Activated CD8-positive, alpha-beta memory T cell treated with anti-CD3 and anti-CD28 coated beads, Interleukin-2, amount 50 U/mL, for 24 hours (primary cell): Measurements from ENCODE around the gene VSTM4.

Experiments used
- DNase-seq: peaks from one replicate; pipeline ENCODE4 v3.0.0-alpha.2; 2020; ENCODE audit errors: extremely low read depth

Gene VSTM4

DNA sequence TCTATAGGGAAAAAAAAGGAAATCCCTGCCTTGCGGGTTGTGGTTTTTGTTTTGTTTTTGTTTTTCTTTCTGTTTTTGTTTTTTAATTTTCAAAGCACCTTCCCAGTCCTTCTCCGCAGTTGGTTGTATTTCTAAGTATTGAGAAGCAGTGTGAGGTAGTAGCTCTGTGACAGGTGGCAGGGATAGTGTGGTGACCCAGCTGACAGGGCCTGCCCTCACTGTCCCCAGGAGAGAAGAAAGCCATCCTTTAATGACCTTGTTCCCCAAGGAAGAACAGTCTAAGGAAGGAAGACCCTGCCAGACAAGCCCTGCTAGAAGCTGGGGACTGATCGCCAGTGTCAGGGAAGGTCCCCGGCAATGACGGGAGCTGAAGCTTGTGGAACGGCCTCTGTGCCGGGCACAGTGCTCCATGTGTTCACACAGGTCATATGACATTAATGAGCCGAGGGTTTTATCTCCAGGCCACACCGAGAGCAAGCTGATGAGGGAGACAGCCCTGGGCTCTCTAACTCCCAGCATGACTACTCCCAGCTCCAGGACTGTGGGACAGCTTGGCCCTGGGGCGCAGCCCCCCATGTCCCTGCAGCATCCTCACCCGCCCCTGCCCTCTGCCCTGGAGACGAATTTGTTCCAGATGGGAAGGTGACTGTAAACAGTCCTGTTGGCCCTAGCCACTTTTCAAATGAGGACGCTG, 106.7 kb downstream of the VSTM4 start:
- DNase-seq: no peak

DNA sequence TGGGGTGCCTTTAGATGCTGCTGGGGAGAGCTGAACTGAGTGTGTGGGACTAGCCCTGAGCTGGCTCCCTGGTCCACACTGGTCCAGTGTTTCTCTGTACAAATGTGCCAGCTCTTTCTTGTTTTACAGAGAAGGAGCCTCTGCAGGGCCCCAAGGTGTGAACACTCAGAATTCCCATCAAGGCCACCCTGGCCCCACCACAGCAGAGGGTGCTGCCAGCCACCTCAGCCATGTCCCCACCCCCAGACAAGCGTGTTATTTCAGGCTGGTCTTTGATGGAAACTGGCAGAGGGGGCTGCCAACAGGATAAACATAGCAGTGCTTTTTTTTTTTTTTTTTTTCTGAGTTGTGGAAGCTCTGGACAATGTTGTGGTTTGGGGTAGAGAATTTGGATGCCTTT, 107.2 kb downstream of the VSTM4 start:
- DNase-seq: no peak

DNA sequence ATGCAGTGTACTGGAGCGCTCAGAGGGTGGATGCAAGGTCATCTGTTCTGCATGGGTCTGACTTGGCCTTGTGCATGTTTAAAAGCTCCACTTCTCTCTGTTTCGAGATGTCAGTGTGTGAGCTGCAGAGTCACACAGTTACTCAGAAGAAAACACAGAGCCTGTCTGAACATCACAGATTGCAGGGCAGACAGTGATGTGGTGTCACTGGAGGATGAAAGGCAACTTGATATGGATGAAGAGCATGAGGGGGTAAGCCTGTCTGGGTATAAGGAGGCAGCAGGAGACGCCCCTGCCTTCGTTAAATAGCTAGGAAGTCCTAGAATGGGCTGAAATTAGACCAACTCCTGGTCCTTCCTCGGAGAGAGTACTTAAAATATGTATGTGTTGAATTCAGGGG, 108.2 kb downstream of the VSTM4 start:
- DNase-seq: no peak

DNA sequence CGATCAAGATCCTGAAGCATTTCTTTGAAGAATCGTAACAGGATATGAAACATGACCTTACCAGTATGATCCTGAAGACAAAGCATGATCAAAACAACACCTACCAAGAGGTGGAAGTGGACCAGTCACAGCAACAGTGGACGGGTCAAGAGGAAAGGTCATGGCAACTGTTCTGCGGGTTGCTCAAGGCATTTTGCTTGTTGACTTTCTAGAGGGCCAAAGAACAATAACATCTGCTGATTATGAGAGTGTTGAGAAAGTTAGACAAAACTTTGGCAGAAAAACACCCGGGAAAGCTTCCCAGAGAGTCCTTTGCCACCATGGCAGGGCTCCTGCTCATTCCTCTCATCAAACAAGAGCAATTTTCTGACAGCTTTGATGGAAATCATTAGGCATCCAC, 110.1 kb downstream of the VSTM4 start:
- no peak for DNase-seq

DNA sequence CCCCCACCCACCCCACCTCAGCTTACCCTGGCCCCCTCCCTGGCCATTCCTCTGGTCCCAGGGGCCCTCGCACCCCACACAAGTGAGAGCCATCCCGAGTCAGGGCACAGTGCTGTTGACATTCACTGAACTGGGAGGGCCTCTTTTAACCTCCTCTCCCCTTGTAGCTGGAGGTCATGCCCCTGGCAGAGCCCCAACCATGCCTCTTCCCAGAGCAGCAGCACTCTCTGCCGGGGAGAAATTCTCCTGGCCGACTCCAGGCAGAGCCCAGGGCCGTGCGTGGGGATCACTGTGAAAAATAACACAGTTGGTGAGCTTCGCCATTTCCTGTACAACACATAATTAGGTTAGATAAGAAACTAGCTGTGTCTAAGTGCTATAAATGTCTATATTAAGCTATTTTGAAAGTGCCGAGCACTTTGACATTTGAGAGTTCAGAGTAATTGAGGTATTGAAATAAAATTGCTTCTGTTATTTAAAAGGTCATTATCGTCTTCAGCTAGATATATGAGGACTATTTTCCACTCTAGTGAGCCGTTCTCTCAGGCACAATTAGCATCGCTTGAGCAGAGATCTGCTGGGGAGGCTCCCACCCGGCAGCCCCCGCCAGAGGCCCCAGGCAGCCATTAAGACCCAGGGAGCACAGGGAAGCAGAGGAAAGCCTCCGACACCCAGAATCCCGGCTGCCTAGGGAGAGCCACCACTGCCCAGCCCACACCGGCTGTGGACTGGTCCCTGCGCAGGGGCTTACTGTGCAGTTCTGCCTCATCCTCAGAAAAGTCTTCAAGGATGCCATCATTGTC, 113.3 kb downstream of the VSTM4 start:
- no peak for DNase-seq

DNA sequence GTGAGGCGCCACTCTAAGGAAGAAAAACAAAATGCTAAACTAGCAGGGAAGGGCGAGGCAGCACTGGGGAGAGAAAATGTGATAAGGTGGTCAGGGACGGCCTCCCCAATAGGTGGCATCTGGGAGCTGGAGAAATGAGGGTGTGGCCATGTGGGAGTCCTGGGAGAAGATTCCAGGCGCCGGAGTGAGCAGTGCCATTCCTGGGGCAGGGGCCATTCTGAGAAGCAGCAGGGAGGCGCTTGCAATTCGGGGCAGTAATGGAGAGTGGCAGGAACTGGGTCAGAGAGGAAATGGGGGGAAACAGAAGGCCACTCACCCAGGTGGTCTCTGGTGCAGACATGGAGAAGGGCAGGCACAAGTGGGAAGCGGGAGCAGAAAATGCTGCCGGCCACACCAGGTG, 113.9 kb downstream of the VSTM4 start:
- DNase-seq: no peak

DNA sequence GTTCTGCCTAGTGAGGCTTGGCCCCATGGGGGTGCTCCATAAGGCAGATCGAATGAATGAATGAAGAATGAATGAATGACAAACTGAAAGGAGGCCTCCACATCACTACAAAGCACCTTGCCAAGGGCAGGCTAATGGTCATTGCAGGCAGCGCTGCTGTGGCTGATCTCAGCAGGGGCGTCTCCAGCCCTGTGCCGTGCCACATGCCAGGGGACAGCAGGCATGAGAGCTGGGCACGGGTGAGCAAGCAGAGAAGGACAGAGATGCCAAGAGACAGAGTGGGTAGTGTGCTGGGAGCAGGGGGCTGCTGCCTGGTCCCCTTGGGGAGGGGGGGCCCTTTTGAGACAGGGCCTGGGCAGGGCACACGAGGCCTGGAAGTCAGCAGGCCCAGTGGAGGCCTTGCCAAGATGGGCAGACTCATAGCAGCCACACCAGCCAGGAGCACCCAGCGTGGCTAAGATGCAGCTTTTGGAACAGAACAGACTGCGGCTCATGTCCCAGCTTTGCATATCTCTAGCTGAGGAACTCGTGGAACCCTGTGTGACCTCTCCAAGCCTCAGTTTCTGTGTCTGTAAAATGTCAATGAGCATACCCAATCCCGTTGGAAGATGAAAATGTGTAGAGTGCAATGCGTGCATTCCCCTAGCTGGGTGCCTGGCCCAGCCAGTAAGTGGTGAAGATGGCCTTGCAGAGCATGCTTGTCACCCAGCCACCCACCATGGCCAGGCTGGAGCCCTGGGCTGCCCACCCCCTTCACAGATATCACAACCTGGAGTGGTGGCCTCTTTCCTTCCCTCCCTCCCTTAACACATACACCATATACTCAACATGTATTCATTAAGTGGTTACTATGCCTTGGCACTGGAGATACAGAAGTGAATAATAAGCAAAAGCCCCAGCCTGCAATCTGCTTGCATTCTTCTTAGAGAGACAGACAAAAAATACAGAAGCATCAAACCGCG, 114.6 kb downstream of the VSTM4 start:
- no peak for DNase-seq

DNA sequence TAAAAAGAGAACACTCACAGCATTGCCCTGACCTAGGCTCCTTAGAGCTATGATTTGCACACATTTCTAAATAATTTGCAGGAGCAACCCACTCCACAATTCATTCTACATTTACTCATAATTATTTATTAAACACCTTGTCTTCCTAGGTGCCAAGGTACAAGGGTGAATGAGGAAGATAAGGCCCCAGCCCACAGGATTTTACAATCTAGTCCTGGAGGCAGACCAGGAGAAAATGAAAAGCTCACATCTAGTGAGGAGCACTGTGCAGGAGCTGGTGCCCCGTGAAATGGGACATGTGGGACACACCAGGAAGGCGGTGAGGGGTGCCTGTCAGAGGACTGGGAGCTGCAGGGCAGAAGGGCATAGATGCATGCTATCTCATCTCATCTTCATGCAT, 116.0 kb downstream of the VSTM4 start:
- DNase-seq: no peak

DNA sequence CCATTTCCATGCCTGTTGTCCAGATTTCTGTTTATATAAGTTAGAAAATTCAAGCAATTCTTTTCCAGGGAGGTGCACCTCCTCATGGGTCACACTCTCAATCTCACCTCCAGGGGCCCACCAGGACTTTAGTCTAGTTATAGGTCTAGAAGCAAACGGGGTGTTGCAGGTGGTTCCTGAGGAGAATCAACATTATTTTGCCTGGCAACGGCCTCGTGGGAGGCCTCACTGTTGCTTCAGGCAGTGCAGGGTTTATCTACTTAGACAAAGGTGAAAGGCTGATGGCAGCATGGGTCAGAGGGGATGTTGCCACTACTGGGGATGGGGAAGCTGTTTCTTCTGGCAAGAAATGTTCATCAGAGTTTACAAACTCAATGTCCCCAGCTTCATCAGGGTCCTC, 119.0 kb downstream of the VSTM4 start:
- DNase-seq: no peak

DNA sequence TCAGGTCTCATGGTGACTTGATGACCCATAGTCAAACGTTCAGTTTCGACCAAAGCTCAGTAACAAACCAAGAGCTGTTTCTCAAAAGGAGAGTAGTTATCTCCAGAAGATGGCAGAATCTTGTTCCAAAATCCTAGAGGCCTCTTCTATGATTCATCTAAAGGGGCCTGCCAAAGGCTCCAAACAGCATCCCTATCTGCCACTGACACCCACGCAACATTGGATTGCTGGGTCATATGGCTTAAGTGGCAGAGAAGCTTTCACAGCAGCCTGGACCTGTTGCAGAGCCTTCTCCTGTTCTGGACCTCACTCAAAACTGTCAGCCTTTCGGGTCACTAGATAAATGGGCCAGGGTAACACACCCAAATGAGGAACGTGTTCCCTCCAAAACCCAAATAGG, 121.7 kb downstream of the VSTM4 start:
- no peak for DNase-seq

DNA sequence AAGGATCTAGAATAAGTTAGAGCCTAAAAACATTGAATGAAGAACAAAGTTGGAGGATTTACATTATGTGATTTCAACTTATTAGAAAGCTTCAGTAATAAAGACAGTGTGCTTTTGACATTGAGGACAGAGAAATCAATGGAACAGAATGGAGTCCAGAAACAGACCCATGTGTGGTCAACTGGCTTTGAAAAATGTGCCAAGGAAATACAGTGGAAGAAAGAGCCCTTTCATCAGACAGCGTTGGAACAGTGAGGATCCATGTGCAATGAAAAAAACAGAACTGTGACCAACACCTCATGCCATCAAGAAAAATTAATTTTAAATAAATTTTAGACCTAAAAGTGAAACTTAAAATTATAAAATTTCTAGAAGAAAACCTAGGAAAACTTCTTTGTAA, 125.1 kb downstream of the VSTM4 start:
- no peak for DNase-seq

DNA sequence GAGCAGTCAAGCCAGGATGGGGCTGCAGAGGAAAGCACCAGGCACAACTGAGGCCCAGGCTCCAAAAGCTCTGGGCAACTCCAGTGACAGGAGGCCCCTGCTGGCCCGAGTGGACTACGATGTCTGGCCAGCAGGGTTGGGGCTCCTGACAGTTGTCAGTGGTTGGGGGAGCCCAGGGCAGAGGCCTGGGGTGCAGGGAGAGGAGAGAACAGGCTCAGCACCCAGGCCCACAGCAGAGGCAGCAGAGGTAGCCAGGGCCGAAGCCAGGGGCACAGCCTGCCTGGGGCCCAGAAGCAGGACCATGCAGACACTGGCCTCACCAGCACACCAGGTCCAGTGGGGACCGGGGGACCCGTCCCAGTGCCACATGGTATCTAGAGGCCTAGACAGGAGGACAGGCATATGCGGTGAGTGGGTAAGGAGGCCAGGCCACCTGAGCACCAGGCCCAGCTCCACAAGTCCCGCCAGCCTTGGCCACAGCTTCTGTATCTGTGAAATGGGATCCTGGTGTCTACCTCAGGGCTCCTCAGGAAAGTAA, 129.6 kb downstream of the VSTM4 start:
- DNase-seq: no peak

DNA sequence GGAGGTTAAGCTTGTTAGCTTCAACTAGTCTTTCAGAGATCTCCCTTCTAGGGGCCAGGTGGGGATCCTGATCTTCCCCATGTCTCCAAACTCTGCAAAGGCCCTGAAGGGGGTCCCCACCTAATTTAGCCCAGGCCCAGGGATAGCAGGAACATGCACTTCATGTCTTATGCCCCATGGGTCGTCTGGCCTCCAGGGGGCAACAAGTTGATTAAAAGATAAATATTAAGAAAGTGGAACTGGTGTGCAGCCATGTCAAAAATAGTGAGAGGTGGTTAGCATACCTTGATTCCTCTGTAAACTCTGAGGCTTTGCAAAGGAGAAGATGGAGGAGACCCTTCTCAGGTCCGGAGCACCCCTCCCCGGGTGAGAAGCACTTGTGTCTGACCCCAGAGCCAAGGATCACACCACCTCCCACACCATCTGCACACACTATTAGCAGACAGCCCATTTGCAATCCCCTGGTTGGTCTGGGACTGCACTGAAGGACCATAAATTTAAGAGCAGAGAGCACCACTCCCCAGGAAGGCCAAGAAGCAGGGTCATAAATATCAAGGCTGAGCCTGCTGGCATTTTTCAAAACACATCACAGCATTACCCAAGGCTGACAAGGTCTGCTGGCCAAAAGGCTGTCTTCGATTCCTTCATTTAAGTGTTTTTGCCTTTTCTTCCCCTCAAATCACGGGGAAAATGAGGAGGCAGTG, 131.5 kb downstream of the VSTM4 start:
- DNase-seq: no peak

DNA sequence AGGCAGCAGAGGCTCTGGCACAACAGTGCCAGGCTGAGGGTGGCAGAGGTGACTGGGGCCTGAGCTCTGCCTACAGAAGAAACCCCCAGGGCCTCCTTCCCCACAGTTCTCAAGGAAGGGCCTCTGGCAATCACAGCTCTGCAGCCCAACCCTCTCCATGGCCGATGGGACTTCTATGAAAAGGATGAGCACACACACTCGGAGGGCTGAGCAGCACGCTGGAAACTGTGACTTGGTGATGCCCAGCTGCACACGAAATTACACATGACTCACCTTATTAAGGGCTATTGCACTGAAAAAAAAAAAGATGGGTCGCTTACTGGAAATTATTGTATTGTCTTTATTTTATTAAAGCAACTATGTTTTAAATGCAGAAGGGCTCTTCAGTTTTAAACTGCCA, 132.7 kb downstream of the VSTM4 start:
- no peak for DNase-seq

DNA sequence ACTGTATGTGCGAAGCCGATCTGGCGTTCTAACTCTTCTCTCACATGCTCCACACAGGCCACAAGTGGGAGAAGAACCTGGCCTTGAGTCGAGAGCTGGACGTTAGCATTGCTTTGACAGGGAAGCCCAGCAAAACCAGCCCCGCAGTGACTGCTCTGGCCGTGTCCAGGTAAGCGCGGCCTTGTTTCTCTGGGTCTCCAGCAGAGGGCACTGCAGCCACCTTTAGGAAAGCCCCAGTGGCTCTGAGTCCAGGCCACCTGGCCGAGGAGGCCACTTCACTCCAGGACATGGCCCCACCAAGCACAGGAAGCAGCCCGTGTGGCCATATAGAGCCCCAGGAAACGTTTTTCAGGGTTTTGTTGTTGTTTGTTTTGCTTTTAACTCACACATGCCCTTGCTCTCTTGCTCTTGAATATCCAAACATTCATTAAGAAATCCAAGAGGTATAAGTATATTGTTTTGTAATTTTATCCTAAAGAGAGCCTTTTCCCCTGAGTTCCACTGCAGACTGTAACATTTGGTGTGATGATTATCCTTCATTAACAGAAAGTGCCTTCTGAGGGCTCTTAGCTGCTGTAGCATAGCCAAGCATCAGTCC, 133.9 kb downstream of the VSTM4 start:
- DNase-seq: no peak

DNA sequence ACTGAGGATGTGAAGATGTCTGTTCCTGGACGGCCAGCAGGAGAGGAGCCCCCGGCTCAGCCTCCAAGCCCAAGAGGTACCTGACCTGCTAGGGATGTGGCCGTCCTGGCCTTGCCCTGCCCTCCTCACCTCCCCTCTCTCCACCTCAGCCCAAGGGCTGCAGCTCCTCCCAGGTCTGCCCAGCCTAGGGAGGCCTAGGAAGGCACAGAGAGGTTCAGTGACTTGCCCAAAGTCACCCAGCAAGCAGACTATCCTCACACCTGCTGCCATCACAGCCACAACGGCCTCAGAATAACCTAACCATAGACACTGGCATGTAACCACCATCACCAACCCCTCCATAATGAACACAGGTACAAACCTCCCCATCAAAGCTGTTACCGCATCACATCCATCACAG, 137.0 kb downstream of the VSTM4 start:
- DNase-seq: no peak

DNA sequence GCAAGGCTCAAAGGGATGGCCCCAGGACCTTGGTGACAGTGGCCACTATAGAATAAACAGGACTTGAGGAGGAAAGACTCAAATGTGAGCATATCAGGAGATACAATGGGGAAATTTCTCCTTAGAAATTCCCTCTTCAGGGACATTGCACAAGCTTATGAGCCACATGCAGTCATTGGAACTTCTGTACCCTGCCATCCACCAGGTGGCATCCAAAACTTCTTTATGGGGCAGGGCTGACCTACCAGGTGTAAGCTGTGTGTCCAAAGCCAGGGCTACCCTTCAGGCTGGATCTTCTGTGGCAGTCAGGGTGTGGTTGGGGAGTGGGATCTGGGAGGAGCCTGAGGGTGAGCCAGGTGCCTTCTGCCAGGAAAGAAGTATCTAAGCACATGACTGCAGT, 139.1 kb downstream of the VSTM4 start:
- no peak for DNase-seq

DNA sequence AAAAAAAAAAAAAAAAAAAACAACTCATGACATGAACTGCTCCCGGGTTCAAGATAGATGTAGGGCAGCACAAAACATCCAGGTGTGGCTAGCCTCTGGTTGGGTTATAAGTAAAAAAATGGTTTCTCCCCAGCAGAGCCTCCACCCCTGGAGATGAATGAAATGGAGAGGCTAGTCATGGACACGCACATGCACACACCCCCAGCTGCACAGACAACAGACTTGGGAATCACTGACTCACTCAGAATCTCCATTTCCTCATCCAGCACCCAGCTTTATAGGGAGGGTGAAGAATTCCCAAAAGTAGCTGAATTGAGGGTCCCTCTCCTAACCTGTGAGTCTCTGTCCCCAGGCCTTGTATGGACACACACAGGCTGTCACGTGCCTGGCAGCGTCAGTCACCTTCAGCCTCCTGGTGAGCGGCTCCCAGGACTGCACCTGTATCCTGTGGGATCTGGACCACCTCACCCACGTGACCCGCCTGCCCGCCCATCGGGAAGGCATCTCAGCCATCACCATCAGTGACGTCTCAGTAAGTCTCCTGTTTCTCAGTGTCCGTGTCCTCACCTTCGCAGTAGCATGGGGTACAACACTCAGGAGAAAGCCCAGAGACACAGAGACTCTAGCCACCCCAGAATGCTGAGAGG, 140.7 kb downstream of the VSTM4 start:
- no peak for DNase-seq

DNA sequence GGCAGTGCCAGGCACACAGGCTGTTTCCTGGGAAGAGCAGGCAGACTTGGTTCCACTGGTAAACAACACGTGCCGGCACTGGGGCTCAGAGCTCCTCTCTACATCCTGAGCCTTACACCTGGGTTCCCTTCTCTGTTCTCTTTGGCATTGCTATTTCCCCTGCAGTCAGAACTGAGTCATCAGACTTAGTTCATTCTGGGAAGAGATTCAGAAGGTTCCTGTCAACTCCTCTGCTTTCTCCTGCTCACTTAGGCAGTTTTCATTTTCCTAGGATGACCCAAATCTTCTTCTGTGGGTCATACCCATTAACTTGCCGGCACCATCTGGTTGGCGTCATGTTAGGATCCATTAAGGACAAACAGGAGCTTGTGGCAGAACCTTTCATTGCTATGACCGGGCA, 142.3 kb downstream of the VSTM4 start:
- DNase-seq: no peak

DNA sequence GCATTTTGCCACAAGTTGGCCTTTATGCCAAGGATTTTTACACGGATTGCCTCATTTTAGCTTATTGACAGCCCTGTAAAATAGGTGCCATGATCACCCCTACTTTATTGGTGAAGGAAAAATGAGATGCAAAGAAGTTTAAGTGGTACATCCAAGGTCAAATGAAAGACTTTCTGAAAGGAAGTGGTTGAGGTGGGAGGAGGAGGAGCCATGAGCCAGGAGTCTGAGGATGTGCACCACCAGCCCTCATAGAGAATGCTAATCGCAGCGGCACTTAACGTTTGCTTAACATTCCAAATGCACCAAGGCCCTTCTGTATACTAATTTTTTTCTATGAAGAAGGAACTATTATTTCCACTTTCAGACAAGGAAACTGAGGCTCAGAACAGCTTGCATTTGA, 144.7 kb downstream of the VSTM4 start:
- DNase-seq: no peak

DNA sequence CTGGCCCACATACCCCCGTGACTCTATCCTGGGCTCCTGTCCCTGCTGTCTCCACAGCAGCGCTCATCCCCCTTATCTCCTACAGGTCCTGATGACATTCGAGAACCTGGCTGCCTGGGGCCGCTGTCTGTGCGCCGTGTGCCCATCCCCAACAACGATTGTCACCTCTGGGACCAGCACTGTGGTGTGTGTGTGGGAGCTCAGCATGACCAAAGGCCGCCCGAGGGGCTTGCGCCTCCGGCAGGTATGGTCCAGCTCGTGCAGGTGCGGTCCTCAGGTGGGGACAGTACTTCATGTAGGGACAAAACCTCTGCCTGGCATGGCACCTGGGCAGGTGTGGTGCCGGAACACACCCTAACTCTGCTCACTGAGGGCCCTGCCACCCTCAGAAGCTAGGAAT, 145.3 kb downstream of the VSTM4 start:
- DNase-seq: no peak
